GM21717 (cell line): ENCODE data around the gene LTK.

ENCODE experiments used
- ATAC-seq: cut with Tn5 transposase; IDR thresholded peaks from one replicate; pipeline ENCODE4 v1.9.1; 2021; ENCODE audit warnings: mild to moderate bottlenecking, moderate library complexity; ENCODE audit not compliant: unreplicated experiment

The LTK gene

GRCh38 chr15:41513506-41514227, at the start of gene LTK:
TSS of gene LTK (minus strand) at chr15:41513827. CDS start at chr15:41513709, 118 bp downstream.
- no peak for ATAC-seq

- no peak for ATAC-seq
Measured at GRCh38 chr15:41562784-41563198, 49.2 kb upstream of the LTK start.

- ATAC-seq = no peak
Measured at GRCh38 chr15:41562244-41562643, 48.6 kb upstream of the LTK start.

GRCh38 chr15:41561777-41562145, 48.1 kb upstream of the LTK start:
- ATAC-seq = no peak

- ATAC-seq = no peak
Measured at GRCh38 chr15:41561104-41561776, 47.6 kb upstream of the LTK start.

GRCh38 chr15:41560572-41560874, 46.9 kb upstream of the LTK start:
- ATAC-seq = no peak

GRCh38 chr15:41559239-41559782, 45.7 kb upstream of the LTK start:
- ATAC-seq = no peak

- ATAC-seq = no peak
Measured at GRCh38 chr15:41558400-41559238, 45.0 kb upstream of the LTK start, which contains the start of gene TYRO3. TSS of gene TYRO3 (plus strand) at chr15:41559212. CDS start at chr15:41559258, 46 bp downstream.

- ATAC-seq = no peak
Measured at GRCh38 chr15:41557673-41558399, 44.2 kb upstream of the LTK start.

GRCh38 chr15:41556677-41557076, 43.0 kb upstream of the LTK start:
- ATAC-seq = no peak

- no peak for ATAC-seq
Measured at GRCh38 chr15:41554915-41555314, 41.3 kb upstream of the LTK start.

GRCh38 chr15:41554343-41554742, 40.7 kb upstream of the LTK start:
- ATAC-seq = no peak

- no peak for ATAC-seq
Measured at GRCh38 chr15:41553731-41554130, 40.1 kb upstream of the LTK start.

GRCh38 chr15:41550066-41550775, 36.6 kb upstream of the LTK start:
- ATAC-seq = no peak

- no peak for ATAC-seq
Measured at GRCh38 chr15:41546851-41547786, 33.5 kb upstream of the LTK start.

GRCh38 chr15:41545218-41545617, 31.6 kb upstream of the LTK start:
- no peak for ATAC-seq

GRCh38 chr15:41544650-41545015, 31.0 kb upstream of the LTK start:
- ATAC-seq = no peak

GRCh38 chr15:41543521-41543870, 29.9 kb upstream of the LTK start:
- ATAC-seq = no peak

GRCh38 chr15:41536866-41537265, 23.2 kb upstream of the LTK start:
- no peak for ATAC-seq
